HEK293 (cell line): ENCODE data around the gene FNIP1.

Experiments used
- CTCF ChIP-seq: fragments of 450-650 bp; formaldehyde crosslinking; IDR thresholded peaks from 2 replicates; pipeline ENCODE4 v1.5.1; 2016; ENCODE audit warnings: missing biosample characterization, missing genetic modification characterization
- HOXC10 ChIP-seq: sonication (generic); formaldehyde crosslinking; IDR thresholded peaks from 2 replicates; pipeline ENCODE4 v1.8.1; 2023; ENCODE audit warnings: mild to moderate bottlenecking, missing genetic modification reagents
- HOXD13 ChIP-seq: sonication (generic); formaldehyde crosslinking; IDR thresholded peaks from 2 replicates; pipeline ENCODE4 v1.8.0; 2022; ENCODE audit warnings: missing genetic modification reagents, borderline replicate concordance
- ZNF24 ChIP-seq: fragments of 450-650 bp; formaldehyde crosslinking; IDR thresholded peaks from 2 replicates; pipeline ENCODE4 v1.5.1; 2016; ENCODE audit warnings: missing biosample characterization, missing genetic modification characterization
- ZNF292 ChIP-seq: fragments of 450-650 bp; formaldehyde crosslinking; IDR thresholded peaks from 2 replicates; pipeline ENCODE4 v1.5.1; 2016; ENCODE audit warnings: low read depth, missing biosample characterization, missing genetic modification characterization, borderline replicate concordance
- ZNF513 ChIP-seq: fragments of 450-650 bp; IDR thresholded peaks from 2 replicates; pipeline ENCODE4 v1.5.1; 2018; ENCODE audit warnings: missing biosample characterization, missing genetic modification characterization

GRCh38 chr5:131719564-131719963 is 77.3 kb downstream of the FNIP1 start:
- TF ChIP-seq ZNF292 (no peak), ZNF513 (tag by site-specific recombination) (no peak), CTCF (tag by site-specific recombination) (no peak), HOXC10 (CRISPR knock-in tag) (no peak), HOXD13 (CRISPR knock-in tag) (no peak), ZNF24 (no peak)
